Cardiac muscle cell (in vitro differentiated cells and primary cell): ENCODE results near the gene MICB. TPM values are rescaled to one million over a fixed set of nuclear protein-coding genes. Genes with fewer than 3 reads are reported as not detected.

Source experiments
- DNase-seq, 2 donors: peaks; one replicate each; pipeline versions ENCODE4 v3.0.0 to v3.0.0-alpha.2; 2010 to 2017; ENCODE audit warnings: low read depth in 1 of 2, low spot score in 1 of 2
- H3K27ac ChIP-seq: fragments of 200-600 bp; sonication (generic); 2 replicates; pipeline ENCODE4 v1.5.1; 2016
- H3K27me3 ChIP-seq: fragments of 200-600 bp; sonication (generic); 2 replicates; pipeline ENCODE4 v1.6.0; 2016; ENCODE audit warnings: control low read depth
- H3K36me3 ChIP-seq: fragments of 200-600 bp; sonication (generic); 2 replicates; pipeline ENCODE4 v1.5.1; 2016; ENCODE audit warnings: control low read depth
- H3K4me1 ChIP-seq: fragments of 200-600 bp; sonication (generic); 2 replicates; pipeline ENCODE4 v1.8.1; 2017; ENCODE audit warnings: low read depth, mild to moderate bottlenecking, mixed run types
- H3K4me3 ChIP-seq: fragments of 200-600 bp; sonication (generic); 2 replicates; pipeline ENCODE4 v1.5.1; 2016; ENCODE audit warnings: mild to moderate bottlenecking
- H3K9me3 ChIP-seq: fragments of 200-600 bp; sonication (generic); 2 replicates; pipeline ENCODE4 v1.5.1; 2017; ENCODE audit warnings: low read depth, mild to moderate bottlenecking, control low read depth
- polyA plus RNA-seq: library from polyadenylated mRNA; unstranded; fragments of >200 nt; fragmentation: Nextera tagmentation; extraction: Ambion mirVana; gene quantifications from 2 replicates; pipeline ENCODE4 v1.2.1, GENCODE V29; 2016
- total RNA-seq: library from RNA; depleted of rRNA; stranded (reverse); fragments of >200 nt; gene quantifications from 2 replicates; pipeline ENCODE4 v1.2.3, GENCODE V29; 2016
- TF ChIP-seq, protein P1 (sequence below): IDR thresholded peaks from 2 replicates; pipeline ENCODE4 v1.5.1; 2012; ENCODE audit warnings: low read depth, mild to moderate bottlenecking, low read length

The MICB gene
- total and polyA plus RNA-seq, 2 experiments from 2014 or later = 0.99 to 2.2 TPM

DNA sequence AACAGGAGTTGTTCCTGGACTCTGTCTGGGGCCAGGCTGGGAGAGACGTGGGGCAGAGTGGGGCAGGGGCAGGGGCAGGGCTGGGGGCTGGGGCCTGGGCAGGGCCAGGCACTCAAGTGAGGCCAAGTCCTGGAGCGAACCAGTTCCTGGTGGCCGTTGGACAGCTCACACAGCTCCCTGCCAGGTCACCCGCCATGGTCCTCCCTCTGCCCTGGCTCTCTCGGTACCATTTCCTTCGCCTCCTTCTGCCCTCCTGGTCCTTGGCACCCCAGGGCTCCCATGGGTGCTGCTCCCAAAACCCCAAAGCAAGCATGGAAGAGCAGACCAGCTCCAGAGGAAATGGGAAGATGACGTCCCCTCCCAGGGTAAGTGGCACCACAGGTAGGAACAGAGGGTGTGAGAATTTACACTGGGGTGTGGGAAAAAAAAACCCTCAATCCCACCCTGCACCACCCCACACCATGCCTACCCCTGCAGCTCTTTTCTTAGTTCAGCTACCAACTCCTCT is 30.9 kb downstream of the MICB start, which contains the start of gene MCCD1:
Gene MCCD1, plus strand, starts transcription at position 142 of the 508 bp plus-strand sequence. Its CDS starts 53 bp downstream, at position 195.
- TF ChIP-seq, protein P1, sequence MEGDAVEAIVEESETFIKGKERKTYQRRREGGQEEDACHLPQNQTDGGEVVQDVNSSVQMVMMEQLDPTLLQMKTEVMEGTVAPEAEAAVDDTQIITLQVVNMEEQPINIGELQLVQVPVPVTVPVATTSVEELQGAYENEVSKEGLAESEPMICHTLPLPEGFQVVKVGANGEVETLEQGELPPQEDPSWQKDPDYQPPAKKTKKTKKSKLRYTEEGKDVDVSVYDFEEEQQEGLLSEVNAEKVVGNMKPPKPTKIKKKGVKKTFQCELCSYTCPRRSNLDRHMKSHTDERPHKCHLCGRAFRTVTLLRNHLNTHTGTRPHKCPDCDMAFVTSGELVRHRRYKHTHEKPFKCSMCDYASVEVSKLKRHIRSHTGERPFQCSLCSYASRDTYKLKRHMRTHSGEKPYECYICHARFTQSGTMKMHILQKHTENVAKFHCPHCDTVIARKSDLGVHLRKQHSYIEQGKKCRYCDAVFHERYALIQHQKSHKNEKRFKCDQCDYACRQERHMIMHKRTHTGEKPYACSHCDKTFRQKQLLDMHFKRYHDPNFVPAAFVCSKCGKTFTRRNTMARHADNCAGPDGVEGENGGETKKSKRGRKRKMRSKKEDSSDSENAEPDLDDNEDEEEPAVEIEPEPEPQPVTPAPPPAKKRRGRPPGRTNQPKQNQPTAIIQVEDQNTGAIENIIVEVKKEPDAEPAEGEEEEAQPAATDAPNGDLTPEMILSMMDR = no peak
- no peak for DNase-seq
- H3K27ac ChIP-seq = peak within 1 kb of the TSS; percentile 47

DNA sequence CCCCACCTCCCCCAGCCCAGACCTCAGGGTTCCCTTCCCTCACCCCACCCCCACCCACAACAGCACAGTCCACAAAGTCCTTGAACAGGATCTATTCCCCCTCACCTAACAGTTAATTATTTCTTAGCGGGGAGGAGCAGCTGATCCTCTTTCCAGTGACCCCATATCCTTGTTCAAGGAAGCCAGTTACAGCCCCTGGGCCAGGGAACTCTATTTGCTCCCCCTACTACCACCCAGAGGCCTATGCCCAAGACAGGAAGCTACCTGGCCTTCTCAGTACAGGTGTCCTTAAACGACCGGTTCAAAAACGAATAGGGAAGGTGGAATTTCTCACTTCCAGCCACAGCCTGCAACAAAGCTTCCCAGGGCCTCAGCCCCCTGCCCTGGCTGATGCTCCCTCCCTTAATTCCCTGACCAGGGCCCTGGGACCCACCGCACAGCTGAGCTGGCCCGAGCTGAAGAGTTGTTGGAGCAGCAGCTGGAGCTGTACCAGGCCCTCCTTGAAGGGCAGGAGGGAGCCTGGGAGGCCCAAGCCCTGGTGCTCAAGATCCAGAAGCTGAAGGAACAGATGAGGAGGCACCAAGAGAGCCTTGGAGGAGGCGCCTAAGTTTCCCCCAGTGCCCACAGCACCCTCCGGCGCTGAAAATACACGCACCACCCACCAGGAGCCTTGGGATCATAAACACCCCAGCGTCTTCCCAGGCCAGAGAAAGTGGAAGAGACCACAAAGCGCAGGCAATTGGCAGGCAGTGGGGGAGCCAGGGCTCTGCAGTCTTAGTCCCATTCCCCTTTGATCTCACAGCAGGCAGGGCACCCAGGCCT is 31.6 kb downstream of the MICB start:
- Histone ChIP-seq H3K27me3 (no peaks in the 10 kb centered on the region), H3K27ac (peak overlapping the region; percentile 47), H3K4me3 (no peak overlapping the region), H3K9me3 (no peaks in the 10 kb centered on the region), H3K4me1 (no peaks in the 10 kb centered on the region), H3K36me3 (peaks cover 43% of the 10 kb centered on the region)
- no peak for DNase-seq
- TF ChIP-seq, protein P1 = no peak

More for the DNA sequence above, 30.9 kb downstream of the MICB start, which contains the start of gene MCCD1:
- Histone ChIP-seq H3K4me3 (no peak within 1 kb of the TSS), H3K36me3 (peaks cover 36% of the 10 kb centered on the region), H3K9me3 (no peaks in the 10 kb centered on the region), H3K4me1 (no peaks in the 10 kb centered on the region), H3K27me3 (no peaks in the 10 kb centered on the region)

DNA sequence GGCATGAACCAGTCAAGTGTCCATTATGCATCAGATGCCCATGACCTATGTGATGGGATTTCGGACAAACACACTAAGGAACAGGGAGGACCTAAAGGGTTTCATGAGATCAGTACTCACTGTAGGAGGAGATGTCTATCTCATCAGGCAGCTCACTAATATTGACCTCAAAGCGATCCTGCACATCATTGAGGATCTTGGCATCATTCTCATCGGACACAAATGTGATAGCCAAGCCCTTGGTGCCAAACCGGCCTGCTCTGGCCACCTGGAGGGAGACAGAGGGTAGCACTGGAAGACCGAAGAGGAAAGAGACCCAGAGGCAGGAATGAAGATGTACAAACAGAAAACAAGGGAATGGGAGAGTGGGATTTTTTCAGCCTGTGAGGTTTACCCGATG is 32.7 kb downstream of the MICB start:
- TF ChIP-seq, protein P1 = no peak
- no peak overlapping the region for H3K4me3 ChIP-seq
- no peak overlapping the region for H3K27ac ChIP-seq
- H3K4me1 ChIP-seq = no peaks in the 10 kb centered on the region
- H3K27me3 ChIP-seq = no peaks in the 10 kb centered on the region
- no peak for DNase-seq
- H3K36me3 ChIP-seq = peaks cover 54% of the 10 kb centered on the region
- no peaks in the 10 kb centered on the region for H3K9me3 ChIP-seq

DNA sequence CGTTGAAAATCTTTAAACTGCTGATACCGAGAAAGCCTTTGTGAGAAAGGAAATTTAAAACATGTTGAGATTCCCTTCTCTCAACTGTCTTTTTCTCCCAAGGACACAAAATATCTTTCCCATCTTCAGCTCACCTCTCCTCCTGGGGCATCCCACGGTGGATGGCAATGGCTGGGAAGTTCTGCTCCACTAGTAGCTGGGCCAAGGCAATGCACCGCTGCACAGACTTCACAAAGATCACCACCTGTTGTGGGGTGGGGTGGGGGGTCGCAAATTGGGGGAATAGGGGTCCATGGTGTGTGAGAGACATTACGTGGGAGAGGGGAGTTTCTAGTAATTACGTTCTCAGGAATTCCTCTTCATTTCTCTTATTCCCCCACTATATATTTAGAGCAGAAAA is 33.2 kb downstream of the MICB start:
- Histone ChIP-seq H3K36me3 (peaks cover 59% of the 10 kb centered on the region), H3K9me3 (no peaks in the 10 kb centered on the region), H3K27me3 (no peaks in the 10 kb centered on the region), H3K4me3 (no peak overlapping the region), H3K4me1 (no peaks in the 10 kb centered on the region), H3K27ac (no peak overlapping the region)
- TF ChIP-seq, protein P1 = no peak
- no peak for DNase-seq

DNA sequence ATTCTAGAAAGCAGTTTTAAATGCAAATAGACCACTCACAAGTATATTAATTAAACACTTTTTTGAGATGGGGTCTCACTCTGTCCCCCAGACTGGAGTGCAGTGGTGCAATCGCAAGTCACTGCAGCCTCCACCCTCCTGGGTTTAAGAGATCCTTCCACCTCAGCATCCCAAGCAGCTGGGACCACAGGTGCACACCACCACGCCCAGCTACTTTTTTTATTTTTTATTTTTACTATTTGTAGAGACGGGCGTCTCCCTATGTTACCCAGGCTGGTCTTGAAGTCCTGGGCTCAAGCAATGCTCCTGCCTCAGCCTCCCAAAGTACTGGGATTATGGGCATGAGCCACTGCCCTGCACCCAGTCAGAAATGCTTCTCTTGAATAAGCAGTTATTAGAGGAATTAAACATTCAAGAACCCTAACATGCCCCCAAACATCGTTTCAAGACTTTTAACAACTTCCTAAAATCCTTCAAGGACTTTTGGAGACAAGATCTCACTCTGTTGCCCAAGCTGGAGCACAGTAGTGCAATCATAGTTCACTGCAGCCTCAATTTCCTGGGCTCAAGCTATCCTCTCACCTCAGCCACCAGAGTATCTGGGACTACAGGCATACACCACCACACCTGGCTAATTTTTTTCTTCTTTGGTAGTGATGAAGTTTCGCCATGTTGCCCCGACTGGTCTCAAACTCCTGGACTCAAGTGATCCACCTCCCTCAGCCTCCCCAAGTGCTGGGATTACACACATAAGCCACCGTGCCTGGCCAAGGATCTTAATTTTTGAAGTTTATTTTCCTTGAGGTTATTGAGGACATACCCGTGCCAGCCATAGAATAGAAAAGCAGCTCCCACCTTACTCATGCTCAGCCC is 34.1 kb downstream of the MICB start:
- H3K27ac ChIP-seq = peak overlapping the region; percentile 68
- no peaks in the 10 kb centered on the region for H3K4me1 ChIP-seq
- no peaks in the 10 kb centered on the region for H3K27me3 ChIP-seq
- DNase-seq = no peak
- no peak overlapping the region for H3K4me3 ChIP-seq
- no peaks in the 10 kb centered on the region for H3K9me3 ChIP-seq
- H3K36me3 ChIP-seq = peaks cover 67% of the 10 kb centered on the region
- TF ChIP-seq, protein P1 = no peak
